Midbrain (tissue), 1 donor: Measurements from ENCODE around the gene ZNF722.
"Not testable (repeated sequence)": the region's sequence is repeated elsewhere in the genome, so short reads cannot be mapped to it uniquely, and the experiment has no call there.

Source experiments
- DNase-seq: peaks from one replicate; lab custom pipeline; 2025; lab: John Stamatoyannopoulos, UW

ZNF722 gene

GRCh38 chr7:63998549-63998948 is at the start of gene ZNF722:
TSS of gene ZNF722 (plus strand) at chr7:63998849. CDS start at chr7:63998962, 113 bp downstream.
- DNase-seq: no peak

GRCh38 chr7:63953181-63953580 is 45.5 kb upstream of the ZNF722 start:
- DNase-seq: no peak

- DNase-seq: no peak
Observed at GRCh38 chr7:63968629-63969028, 30.0 kb upstream of the ZNF722 start.

- DNase-seq: not testable (repeated sequence)
Observed at GRCh38 chr7:64015496-64015895, 16.8 kb downstream of the ZNF722 start.

GRCh38 chr7:64035388-64035787 is 36.7 kb downstream of the ZNF722 start:
- DNase-seq: no peak

- DNase-seq: no peak
Observed at GRCh38 chr7:64037095-64037494, 38.4 kb downstream of the ZNF722 start.

- DNase-seq: peak; percentile 91
Observed at GRCh38 chr7:64045301-64046040, 46.8 kb downstream of the ZNF722 start, which contains the start of gene ZNF727. TSS of gene ZNF727 (plus strand) at chr7:64045434. CDS start at chr7:64045622, 188 bp downstream.

- DNase-seq: no peak
Observed at GRCh38 chr7:64046041-64046389, 47.4 kb downstream of the ZNF722 start.
